ENCODE measurements around the gene LHFPL4. TPM values are rescaled to one million over a fixed set of nuclear protein-coding genes. Genes with fewer than 3 reads are reported as not detected.

Gene LHFPL4
- total RNA-seq, 1 experiment from 2014 or later: 16.3 TPM

DNA sequence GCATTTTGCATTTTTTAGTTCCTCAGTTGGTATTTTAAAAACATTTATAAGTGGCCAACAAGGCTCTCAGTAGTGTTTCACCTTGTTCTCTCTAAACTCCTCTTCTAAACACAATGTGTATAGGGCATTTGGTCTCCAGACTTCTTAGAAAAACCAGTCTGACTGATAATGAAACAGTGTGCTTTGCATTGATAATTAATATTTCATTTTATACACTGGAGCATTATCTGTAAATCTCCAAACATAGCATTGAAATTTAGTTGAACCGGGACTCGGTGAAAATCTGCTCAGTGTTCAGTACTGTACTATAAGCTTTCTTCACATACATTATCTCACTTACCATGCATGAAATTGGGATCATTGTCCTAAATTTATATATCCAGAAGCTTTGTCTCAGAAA lies 102.6 kb downstream of the LHFPL4 start:
- Histone ChIP-seq H4K20me1 (ENCODE audit: control insufficient read depth, insufficient read depth, insufficient read length) (peaks cover 3% of the 10 kb centered on the region), H3K4me1 (ENCODE audit: insufficient read depth, low read length) (no peaks in the 10 kb centered on the region), H2BK120ac (ENCODE audit: low read depth, low read length, poor library complexity, severe bottlenecking) (no peak overlapping the region), H3K79me2 (ENCODE audit: insufficient read depth, low read length) (no peaks in the 10 kb centered on the region), H2BK5ac (ENCODE audit: insufficient read length, low read length) (no peak overlapping the region), H2AFZ (ENCODE audit: low read length) (no peak overlapping the region), H3K79me1 (ENCODE audit: insufficient read depth, low read depth, low read length, poor library complexity, severe bottlenecking) (peaks cover 5% of the 10 kb centered on the region), H4K5ac (ENCODE audit: insufficient read length, low read depth, low read length) (no peak overlapping the region), H3K9me3 (ENCODE audit: control insufficient read depth, low read depth, low read length) (no peaks in the 10 kb centered on the region), H3K4ac (ENCODE audit: low read depth, low read length) (no peak overlapping the region), H3K27me3 (ENCODE audit: insufficient read depth, low read length) (no peaks in the 10 kb centered on the region), H4K91ac (ENCODE audit: insufficient read length, low read depth, low read length) (no peak overlapping the region), H3T11ph (ENCODE audit: low read length) (no peak overlapping the region), H3K56ac (ENCODE audit: insufficient read length, low read depth, low read length) (no peak overlapping the region), H3K4me2 (ENCODE audit: insufficient read depth, insufficient read length, low read length) (no peak overlapping the region), H2BK15ac (ENCODE audit: low read depth, low read length) (no peak overlapping the region), H2BK20ac (ENCODE audit: low read depth, low read length, poor library complexity, severe bottlenecking) (no peak overlapping the region), H3K23me2 (ENCODE audit: insufficient read length, low read depth, low read length, poor library complexity, severe bottlenecking) (no peaks in the 10 kb centered on the region), H3K14ac (ENCODE audit: insufficient read depth, low read length) (no peak overlapping the region), H2BK12ac (ENCODE audit: insufficient read length, low read depth, low read length) (no peak overlapping the region), H4K8ac (replicated peaks; ENCODE audit: insufficient read length, low read depth, low read length) (no peak overlapping the region), H3K9ac (ENCODE audit: extremely low read depth, insufficient read length, low read length) (no peak overlapping the region), H3K27ac (ENCODE audit: insufficient read length, low read depth, low read length) (no peak overlapping the region), H3K23ac (ENCODE audit: insufficient read length, low read depth, low read length) (no peak overlapping the region), H2AK5ac (ENCODE audit: insufficient read length, low read length) (no peak overlapping the region), H3K18ac (ENCODE audit: insufficient read length, low read depth, low read length) (no peak overlapping the region)
- TF ChIP-seq, protein P1, sequence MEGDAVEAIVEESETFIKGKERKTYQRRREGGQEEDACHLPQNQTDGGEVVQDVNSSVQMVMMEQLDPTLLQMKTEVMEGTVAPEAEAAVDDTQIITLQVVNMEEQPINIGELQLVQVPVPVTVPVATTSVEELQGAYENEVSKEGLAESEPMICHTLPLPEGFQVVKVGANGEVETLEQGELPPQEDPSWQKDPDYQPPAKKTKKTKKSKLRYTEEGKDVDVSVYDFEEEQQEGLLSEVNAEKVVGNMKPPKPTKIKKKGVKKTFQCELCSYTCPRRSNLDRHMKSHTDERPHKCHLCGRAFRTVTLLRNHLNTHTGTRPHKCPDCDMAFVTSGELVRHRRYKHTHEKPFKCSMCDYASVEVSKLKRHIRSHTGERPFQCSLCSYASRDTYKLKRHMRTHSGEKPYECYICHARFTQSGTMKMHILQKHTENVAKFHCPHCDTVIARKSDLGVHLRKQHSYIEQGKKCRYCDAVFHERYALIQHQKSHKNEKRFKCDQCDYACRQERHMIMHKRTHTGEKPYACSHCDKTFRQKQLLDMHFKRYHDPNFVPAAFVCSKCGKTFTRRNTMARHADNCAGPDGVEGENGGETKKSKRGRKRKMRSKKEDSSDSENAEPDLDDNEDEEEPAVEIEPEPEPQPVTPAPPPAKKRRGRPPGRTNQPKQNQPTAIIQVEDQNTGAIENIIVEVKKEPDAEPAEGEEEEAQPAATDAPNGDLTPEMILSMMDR (conservative IDR thresholded peaks at IDR 0.05): no peak
- H3K27ac Mint-ChIP-seq: no peak overlapping the region
- no peaks in the 10 kb centered on the region for H3K9me3 Mint-ChIP-seq
- no peaks in the 10 kb centered on the region for H3K27me3 Mint-ChIP-seq (ENCODE audit: low read depth)
- no peak for DNase-seq
- no CpG with 5 or more reads among the region's 2 CpGs for WGBS (ENCODE audit: extremely low coverage, insufficient read length, low lambda C conversion rate)
- H3K4me3 Mint-ChIP-seq: no peak overlapping the region
- peaks cover 47 to 88% (median 82%) of the 10 kb centered on the region in 3 experiments for H3K36me3 Mint-ChIP-seq (ENCODE audit: insufficient read depth in 1 of 3, low read depth in 3 of 3)
- H3K4me1 Mint-ChIP-seq: no peaks in the 10 kb centered on the region

Measured in H9 (cell line).